ENCODE data around the gene CDC42SE2.
"Not testable (repeated sequence)": the region's sequence is repeated elsewhere in the genome, so short reads cannot be mapped to it uniquely, and the experiment has no call there.

CDC42SE2 gene

DNA sequence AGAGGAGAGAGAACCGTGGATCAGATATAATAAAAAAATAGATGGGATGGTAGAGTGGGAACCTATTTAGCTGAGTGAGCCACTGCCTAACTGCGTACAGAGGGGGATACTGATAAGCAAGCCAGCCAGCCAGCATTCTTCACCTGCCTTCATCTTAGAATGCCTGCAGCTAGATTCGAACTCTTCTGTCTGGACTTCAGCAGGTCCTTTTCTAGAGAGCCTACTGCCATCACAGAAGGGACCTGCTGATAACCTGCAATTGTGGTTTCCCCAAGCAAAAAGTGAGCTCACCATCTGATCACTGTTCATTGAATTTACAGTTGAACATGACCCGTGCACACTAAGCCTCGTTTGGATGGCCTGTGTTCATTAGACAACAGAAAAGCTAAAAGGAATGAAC, 109.4 kb downstream of the CDC42SE2 start:
- no peak for DNase-seq

DNA sequence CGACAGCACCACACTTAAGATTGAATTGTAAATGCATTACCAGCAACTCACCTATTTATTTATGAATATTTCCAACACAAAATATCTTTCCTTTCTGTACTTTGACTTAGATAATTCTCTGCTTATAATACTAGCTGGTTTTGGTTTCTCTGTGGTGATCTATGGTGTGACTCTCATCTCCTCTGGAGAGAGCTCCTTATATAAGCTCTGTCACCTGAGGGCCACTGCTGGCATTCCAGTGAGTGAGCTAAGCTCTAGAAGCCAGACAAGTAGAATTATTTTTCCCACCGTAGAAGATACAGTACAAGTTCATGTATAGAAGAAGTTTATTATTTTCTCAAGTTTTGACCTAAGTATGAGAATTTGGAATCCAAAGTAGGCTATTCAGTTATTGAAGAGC, 111.5 kb downstream of the CDC42SE2 start:
- DNase-seq: no peak

DNA sequence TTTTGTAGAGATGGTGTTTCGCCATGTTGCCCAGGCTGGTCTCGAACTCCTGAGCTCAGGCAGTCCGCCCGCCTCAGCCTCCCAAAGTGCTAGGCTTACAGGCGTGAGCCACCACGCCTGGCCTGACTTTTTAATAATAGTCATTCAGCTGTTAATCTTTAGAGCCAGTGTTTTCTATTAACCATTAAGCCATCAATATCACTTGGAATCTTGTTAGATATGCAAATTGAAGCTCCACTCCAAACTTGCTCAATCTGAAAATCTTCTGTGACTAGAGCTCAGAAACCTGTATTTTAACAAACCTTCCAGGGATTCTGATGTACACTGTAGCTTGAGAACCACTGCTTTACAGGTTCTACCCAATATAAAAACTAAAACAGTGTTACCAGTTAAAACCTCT, 113.5 kb downstream of the CDC42SE2 start:
- no peak for DNase-seq

DNA sequence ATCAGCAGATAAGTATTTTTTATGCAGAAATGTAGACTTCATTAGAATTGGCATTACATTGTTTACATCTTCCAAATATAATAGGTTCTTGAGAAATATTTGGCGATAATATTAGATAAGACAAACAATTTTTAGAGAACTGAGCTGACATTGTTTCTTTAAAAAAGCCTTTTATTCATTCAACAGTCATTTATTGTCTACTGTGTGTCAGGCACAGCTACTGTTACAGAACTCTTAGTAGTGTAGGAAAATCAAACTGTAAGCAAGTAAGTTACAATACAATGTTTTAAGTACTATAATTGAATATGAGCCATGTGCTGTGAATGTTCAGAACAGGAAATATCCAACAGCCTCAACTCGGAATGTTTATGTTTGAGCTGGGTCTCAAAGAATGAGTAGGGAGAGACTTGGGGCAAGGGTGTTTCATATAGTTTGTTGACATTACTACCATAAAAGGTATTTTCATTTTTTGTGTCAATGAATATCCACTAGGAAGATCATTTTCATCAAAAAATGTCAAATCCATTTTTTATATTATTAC, 114.0 kb downstream of the CDC42SE2 start:
- no peak for DNase-seq

DNA sequence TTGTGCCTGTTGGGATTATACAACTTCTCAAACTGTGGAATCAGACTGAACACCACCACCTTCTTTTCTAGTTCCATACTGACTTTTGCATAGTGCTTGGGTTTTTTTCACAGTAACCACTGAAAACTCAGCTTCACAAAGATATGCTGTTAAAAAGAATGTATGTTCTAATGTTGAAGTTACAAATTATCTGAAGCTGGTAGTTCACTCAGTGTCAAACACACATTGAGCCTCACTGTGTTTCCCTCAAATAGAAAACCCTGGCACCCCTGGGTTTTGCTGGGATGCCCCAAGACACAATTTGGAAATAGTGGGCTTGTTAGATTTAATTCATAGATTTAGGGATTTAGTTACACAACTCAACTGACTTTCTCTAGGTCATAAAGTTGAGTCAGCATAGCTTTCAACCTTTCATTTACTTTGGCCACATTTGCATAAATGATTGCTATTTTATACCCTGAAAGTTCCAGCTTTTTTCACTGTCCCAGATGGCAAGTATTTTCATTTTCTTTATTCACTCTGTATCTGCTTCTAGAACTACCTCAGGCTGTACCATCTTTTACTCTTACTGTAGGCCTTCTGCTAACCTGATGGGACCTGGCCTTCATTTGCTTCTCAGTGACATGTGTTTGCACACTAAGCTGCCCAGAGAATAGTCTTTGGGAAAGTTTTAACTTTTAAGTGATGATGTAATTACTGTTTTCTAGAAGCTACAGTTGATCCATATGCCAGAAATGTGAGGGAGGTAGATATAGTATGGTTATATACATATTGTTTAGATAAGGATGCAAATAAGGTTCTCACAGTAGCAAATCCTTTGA, 115.1 kb downstream of the CDC42SE2 start:
- DNase-seq: no peak

DNA sequence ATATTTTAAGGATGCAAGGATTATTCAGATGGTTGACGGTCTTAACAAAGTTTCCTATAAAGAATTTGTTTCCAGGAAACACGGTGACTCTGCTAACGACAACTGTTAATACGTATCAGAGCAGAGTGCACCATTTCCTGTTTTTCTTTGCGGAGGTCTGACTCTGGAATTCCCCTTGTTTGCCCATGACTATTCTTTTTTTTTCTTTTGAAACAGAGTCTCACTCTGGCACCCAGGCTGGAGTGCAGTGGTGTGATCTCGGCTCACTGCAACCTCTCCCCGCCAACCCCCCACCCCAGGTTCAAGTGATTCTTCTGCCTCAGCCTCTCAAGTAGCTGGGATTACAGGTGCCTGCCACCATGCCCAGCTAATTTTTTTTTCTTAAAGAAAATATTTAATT, 115.9 kb downstream of the CDC42SE2 start:
- DNase-seq: no peak

DNA sequence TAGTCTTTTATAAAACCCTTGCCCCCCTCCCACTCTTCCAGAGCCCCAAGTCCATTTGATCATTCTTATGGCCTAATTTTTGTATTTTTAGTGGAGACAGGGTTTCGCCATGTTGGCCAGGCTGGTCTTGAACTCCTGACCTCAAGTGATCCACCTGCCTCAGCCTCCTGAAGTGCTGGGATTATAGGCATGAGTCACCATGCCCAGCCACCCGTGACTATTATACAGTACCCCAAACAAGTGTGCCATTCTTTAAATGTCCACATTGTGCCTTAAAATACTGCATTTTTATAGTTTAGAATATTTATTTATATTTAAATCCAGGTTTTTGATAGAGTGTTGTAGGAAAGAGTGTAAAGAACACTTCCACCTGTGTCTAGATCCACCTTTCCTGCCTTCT, 116.4 kb downstream of the CDC42SE2 start:
- DNase-seq: not testable (repeated sequence)

DNA sequence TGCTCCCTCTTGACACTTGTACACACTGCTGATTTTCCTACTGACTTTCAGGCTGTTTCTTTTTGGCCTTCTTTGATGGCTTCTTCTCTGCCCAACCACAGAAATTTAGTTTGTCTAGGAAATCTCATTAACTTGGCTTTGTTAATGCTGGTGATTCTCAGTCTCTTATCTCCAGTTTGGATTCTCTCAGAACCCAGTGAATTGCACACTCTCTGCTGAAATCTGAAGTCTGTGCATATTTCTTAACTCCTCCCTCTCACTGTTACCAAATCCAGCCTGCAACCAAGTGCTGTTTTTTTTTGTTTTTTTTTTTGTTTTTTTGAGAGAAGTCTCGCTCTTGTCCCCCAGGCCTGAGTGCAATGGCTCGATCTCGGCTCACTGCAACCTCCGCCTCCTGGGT, 117.2 kb downstream of the CDC42SE2 start:
- DNase-seq: no peak

DNA sequence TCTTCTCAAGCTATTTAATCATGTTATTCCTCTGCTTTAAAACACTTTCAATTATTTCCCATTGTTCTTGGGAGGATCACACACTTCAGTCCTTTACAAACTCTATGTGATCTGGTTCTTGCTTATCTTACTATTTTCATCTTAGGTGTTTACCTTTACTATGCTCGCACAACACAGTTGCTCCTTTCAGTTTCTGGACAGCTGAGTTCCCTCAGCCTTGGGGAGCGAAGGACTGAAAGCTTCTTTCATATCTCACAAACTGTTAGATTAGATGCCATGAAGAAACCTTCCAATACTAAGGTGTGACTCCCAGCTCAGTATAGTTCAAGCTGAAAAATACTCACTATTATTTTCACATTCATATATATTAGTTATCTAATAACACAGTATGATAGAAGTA, 117.9 kb downstream of the CDC42SE2 start:
- no peak for DNase-seq

DNA sequence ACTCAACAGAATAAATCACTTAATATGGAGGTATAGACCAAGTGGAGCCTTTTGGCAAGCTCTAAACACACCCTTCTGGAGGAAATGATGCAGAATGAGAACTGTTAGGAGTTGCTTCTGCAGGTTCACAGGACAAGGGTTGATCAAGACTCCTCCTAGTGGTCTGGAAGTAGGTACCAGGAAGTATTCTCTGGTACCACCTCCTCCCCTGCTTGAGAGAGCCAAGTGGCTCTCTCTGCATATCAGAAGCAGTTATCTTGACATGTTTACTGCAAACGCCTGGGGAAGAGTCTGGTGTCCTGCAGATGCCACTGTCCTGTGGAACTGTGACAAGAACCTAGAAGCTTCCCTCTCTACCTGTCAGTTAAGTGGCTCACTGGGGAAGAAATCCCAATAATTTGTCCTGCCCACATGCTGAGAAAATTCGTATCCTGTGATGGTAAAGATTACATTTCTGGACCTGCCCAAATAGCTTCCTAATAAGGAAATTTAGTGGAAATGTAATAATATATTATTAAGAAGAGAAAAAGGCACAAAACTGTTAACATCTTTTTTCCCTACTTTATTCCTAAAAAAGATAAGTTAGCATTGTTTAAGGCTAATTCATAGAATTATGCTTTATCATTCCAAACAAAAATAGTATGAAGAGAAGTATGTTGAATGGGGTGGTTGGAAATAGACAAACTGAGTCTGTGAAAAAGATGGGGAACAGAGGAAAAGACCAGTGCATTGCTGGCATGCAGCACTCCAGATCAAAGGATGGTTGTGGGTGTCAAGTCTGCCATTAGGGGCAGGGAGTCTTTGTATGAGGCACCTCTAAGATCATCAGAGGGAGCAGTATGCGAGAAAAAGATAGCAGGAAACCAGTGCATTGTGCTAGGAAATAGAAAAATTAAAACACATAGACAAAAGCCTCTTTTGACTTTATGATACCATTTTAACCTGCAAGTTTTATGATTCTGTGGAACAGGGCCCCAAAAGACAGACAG, 118.8 kb downstream of the CDC42SE2 start:
- DNase-seq: no peak

DNA sequence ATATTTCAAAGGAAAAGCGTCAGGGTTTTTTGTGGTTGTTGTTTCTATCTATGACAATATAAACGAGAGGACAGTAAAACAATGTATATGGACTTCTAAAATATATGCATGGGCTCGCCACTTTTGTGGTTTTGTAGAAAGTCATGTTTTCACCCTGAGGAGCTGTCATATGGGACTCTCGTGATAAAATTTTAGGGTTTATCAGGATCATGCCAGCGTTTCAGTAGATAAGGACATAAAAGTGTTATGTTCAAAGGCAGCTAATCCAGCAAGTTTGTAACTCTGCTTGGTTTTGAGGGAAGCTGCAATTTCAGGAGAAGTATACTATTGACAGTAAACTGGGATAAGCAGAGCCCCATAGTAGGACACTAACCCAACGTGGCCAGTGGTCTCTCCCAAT, 120.3 kb downstream of the CDC42SE2 start:
- DNase-seq: no peak

DNA sequence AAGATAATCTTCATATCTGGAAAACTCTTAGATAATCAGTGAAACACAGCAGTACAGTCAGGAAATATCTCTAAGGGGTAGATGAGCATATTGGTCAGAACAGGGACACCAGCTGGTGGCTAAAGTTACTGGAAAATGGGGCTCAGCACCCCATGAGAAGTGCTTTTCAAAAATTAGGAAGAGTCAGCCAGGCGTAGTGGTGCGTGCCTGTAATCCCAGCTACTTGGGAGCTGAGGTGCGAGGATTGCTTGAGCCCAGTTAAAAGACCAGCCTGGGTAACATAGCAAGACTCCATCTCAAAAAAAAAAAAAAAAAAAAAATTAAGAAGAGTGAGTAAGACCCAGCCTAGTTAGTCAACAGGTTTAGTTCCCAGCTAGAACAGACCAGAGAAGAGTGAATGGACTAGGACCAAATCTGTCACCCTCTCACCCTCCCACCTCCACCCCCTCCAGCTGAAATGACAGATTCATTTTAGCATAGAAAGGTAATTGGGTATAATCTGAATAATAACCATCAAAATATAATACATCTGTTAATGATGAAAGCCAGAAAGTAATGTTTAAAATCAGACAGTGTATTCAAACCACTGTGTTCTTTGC, 120.9 kb downstream of the CDC42SE2 start:
- DNase-seq: no peak

DNA sequence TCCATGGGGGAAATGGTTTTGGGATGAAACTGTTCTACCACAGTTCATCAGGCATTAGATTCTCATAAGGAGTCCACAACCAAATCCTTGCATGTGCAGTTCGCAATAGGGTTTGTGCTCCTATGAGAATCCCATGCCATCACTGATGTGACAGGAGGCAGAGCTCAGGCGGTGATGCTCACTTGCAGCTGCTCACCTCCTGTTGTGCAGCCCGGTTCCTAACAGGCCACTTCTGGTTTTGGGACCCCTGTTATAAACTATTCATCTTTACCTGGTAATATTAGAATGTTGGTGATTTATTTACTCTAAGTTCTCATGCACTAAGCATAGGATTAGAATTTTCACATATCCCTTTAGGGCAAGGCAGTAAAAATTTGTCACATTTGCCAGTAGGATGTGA, 122.3 kb downstream of the CDC42SE2 start:
- no peak for DNase-seq

DNA sequence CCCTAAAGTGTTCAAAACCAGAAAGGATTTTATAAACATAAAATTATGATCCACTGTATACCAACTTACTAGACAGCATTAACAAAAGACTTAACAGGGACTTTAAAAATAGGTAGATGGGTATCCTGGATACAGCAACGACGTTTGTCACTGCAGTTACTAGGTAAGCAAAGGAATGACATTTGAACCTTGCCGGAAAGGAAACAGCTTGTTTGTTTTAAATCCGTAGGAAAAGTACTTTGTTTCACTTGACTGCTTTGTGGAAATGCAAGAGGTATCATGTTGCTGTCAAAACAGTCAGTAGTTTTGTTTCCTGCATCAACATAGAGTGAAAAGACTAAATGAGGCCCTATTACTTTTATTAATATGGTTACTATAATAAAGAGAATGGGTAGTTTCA, 122.9 kb downstream of the CDC42SE2 start:
- DNase-seq: no peak

DNA sequence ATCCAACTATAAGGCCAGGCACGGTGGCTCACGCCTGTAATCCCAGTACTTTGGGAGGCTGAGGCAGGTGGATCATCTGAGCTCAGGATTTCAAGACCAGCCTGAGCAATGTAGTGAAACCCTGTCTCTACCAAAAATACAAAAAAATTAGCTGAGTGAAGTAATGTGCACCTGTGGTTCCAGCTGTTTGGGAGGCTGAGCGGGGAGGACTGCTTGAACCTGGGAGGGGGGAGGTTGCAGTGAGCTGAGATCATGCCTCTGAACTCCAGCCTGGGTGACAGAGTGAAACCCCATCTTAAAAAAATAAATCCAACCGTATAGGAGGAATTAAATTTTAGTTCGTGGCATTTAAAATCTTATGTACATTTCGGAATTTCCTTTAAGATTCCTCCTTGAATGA, 123.4 kb downstream of the CDC42SE2 start:
- DNase-seq: no peak

DNA sequence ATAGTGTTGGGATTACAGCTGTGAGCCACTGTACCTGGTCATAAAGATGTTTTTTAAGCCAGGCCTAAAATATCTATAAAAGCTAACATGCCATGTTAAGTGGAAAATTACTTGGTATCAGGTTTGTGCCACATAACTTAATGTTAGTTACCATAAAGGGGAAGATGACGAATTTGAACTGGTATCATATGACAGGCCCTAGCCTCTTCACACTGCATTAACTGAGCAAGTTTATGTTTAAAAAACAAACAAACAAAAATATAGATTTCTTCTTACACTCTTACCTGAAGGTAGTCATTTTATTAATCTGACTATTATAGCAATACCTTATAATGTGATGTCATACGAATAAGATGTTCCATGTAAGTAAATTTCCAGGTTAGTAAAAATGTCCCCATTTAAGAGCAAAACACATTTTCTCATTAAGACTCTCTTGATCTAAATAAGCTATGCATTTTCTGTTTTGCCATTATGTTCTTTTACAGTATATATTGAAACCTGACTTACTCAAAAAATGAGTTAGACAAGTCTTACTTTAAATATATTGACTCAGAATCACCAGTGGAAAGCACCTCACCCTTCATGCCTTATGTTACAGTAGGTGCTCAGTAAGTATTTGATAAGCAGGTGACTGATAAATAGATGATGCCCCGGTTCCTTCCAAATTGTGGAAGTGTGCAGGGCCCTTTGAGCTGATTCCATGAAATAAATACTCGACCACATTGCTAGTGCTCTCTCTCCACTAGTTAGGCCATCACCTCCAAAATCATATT, 125.4 kb downstream of the CDC42SE2 start:
- DNase-seq: no peak

DNA sequence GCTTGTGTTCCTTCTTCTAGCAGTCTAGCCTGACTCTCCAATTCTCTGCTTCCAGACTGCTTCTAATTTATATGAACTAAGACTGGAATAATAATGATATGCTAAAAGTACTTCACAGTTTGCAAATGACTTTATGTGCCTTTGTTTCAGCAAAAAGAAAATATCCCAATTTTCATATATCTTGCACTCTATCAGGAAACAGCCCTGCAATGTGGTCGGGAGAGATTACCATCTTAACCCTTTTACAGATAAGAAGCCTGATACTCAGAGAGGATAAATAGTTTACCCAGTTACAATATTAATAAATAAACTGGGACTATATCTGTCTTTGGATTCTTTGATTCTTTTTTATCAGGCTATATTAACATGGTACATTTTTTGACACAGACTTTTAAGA, 126.0 kb downstream of the CDC42SE2 start:
- no peak for DNase-seq

DNA sequence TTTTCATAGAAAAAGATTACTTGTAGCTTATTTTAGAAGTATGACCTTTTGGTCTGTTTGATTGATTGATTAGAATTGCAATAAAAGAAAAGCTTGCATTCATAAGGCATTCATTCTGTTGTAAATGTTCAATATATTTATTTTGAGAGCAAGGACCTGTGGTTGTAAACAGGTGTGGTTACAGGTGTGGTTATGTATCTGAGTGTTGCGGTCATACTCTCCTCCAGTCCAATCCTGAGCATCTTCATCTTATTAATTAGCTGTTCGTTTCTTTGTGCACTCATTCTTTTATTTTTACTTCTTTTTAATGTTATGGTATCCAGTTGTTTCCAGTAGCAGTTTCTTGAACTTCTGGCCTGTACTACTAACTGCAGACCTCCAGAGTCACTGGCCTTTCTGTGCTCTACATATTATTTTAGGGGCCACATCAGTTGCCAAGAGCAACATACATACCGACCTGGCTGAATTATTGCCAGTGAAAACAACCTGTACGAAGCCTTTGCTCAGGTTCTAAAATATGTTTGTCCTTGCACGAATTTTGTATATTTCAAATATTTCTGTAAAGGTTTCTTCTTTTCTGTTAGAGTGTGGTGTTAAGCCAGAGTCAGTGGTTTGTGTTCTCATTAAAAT, 128.7 kb downstream of the CDC42SE2 start:
- DNase-seq: no peak

DNA sequence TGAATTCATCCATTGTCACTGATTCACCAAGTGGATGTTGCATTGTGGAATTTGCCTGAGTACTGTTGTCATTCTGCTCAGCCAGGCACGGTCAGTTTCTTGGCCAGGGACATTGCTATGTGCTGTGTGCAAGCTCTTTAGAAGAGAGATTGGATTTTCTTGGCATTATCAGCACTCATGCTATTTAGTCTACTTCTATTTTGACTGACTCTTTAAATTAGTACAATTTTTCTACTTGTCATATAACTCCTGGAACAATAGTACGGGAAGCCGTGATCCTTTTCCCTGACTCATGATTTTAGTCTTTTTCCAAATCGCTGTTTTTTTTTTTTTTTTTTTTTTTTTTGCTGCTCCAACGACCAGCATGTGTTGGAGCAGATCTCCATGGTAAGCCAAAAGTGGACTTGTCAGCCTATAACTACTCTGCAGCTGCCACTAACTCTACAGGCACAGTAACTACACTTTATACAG, 129.7 kb downstream of the CDC42SE2 start:
- DNase-seq: no peak

DNA sequence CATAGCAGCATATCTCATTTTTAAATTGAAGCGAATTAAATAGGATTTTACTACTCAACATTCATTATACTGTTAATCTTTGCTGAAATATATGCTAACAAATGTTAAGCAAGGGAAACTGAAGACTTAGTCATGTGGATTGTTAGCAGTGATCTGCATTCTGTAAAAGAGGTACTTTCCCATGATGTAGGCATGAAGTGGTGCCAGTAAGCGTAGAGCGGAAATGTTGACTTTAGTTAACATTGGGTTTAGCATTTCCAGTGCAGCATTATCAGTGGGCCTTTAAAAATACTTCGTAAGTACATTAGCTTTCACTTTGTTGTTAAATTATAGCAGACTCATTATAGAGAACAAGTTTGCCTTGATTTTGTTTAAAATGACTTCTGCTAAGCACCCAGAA, 130.3 kb downstream of the CDC42SE2 start:
- no peak for DNase-seq

DNA sequence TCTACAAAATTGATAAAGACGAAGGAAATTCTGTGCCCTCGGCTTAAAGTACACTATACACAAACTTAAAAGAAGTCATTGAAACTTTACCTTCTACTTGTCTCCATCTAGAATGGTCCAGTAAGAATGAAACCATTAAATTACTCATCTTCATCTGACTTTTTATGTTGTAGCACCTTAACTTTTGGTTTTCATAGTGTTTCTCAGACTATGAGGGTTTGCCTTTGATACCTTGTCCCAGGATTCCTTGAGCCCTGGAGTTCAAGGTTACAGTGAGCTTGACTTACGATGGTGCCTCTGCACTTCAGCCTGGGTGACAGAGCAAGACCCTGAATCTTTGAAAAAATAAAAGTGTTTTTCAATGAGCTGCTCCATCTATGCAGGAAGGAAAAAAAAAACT, 132.2 kb downstream of the CDC42SE2 start:
- DNase-seq: no peak

All from NCI-H1092 (cell line).